ENCODE results near the gene GOLGA8K. TPM values are rescaled to one million over a fixed set of nuclear protein-coding genes. Genes with fewer than 3 reads are reported as not detected.
"Not testable (repeated sequence)": the region's sequence is repeated elsewhere in the genome, so short reads cannot be mapped to it uniquely, and the experiment has no call there.

The GOLGA8K gene
- total RNA-seq, 5 donors from 2014 or later (not counting 1 experiment from before 2014, with no cell fraction given) = 0.19 to 0.66 (median 0.49) TPM; not detected in 1

- H3K4me3 ChIP-seq (ENCODE audit: control insufficient read depth in 1 of 2, extremely low read depth in 1 of 2, low read length in 1 of 2); DNase-seq; H3K4me1 Mint-ChIP-seq; POLR2A ChIA-PET; H3K36me3 Mint-ChIP-seq; H3K27ac Mint-ChIP-seq; H3K9me3 ChIP-seq; H3K27me3 Mint-ChIP-seq; H3K27me3 ChIP-seq (replicated peaks in 1 of 2; ENCODE audit: control insufficient read depth in 2 of 2, extremely low read depth in 1 of 2, insufficient read depth in 2 of 2, low read length in 1 of 2); H3K27ac ChIP-seq (ENCODE audit: low read length); CTCF ChIA-PET; H3K36me3 ChIP-seq (ENCODE audit: control insufficient read depth in 2 of 2, extremely low read depth in 1 of 2, insufficient read depth in 1 of 2, low read length in 1 of 2); H3K9me3 Mint-ChIP-seq; H3K4me3 Mint-ChIP-seq: not testable (repeated sequence)
- peaks cover 0 to 13% of the 10 kb centered on the region in 2 experiments for H3K4me1 ChIP-seq (ENCODE audit: control insufficient read depth in 1 of 2, extremely low read depth in 1 of 2, insufficient read depth in 2 of 2, low read length in 2 of 2)
- ATAC-seq (replicated peaks in 1 of 4) = peak; percentile 32 to 48 (median 43)
- WGBS (ENCODE audit: insufficient coverage) = no CpG with 5 or more reads among the region's 1 CpG
Observed at GRCh38 chr15:32358462-32358861, 44.6 kb downstream of the GOLGA8K start.

GRCh38 chr15:32356909-32357308 lies 46.2 kb downstream of the GOLGA8K start:
- DNase-seq; H3K9me3 ChIP-seq; H3K36me3 ChIP-seq (ENCODE audit: control insufficient read depth in 2 of 2, extremely low read depth in 1 of 2, insufficient read depth in 1 of 2, low read length in 1 of 2); CTCF ChIA-PET; H3K27ac ChIP-seq (ENCODE audit: low read length); H3K27me3 Mint-ChIP-seq; ATAC-seq (replicated peaks in 1 of 4); H3K4me3 ChIP-seq (ENCODE audit: control insufficient read depth in 1 of 2, extremely low read depth in 1 of 2, low read length in 1 of 2); POLR2A ChIA-PET; H3K27me3 ChIP-seq (replicated peaks in 1 of 2; ENCODE audit: control insufficient read depth in 2 of 2, extremely low read depth in 1 of 2, insufficient read depth in 2 of 2, low read length in 1 of 2); H3K4me1 Mint-ChIP-seq; H3K27ac Mint-ChIP-seq; H3K9me3 Mint-ChIP-seq; H3K4me3 Mint-ChIP-seq; H3K36me3 Mint-ChIP-seq: not testable (repeated sequence)
- H3K4me1 ChIP-seq (ENCODE audit: control insufficient read depth in 1 of 2, extremely low read depth in 1 of 2, insufficient read depth in 2 of 2, low read length in 2 of 2) = peaks cover 0 to 13% of the 10 kb centered on the region in 2 experiments

- H3K4me1 ChIP-seq (ENCODE audit: control insufficient read depth in 1 of 2, extremely low read depth in 1 of 2, insufficient read depth in 2 of 2, low read length in 2 of 2); CTCF ChIA-PET; H3K36me3 ChIP-seq (ENCODE audit: control insufficient read depth in 2 of 2, extremely low read depth in 1 of 2, insufficient read depth in 1 of 2, low read length in 1 of 2); H3K4me3 ChIP-seq (ENCODE audit: control insufficient read depth in 1 of 2, extremely low read depth in 1 of 2, low read length in 1 of 2); H3K9me3 ChIP-seq; H3K27ac ChIP-seq (ENCODE audit: low read length); H3K9me3 Mint-ChIP-seq; H3K27me3 Mint-ChIP-seq; H3K4me1 Mint-ChIP-seq; POLR2A ChIA-PET; H3K27ac Mint-ChIP-seq; ATAC-seq (replicated peaks in 1 of 4); H3K27me3 ChIP-seq (replicated peaks in 1 of 2; ENCODE audit: control insufficient read depth in 2 of 2, extremely low read depth in 1 of 2, insufficient read depth in 2 of 2, low read length in 1 of 2); H3K36me3 Mint-ChIP-seq; H3K4me3 Mint-ChIP-seq; DNase-seq: not testable (repeated sequence)
- no CpG with 5 or more reads among the region's 7 CpGs for WGBS (ENCODE audit: insufficient coverage)
Observed at GRCh38 chr15:32352748-32353147, 50.3 kb downstream of the GOLGA8K start.

GRCh38 chr15:32350563-32351220 lies 52.4 kb downstream of the GOLGA8K start:
- DNase-seq; CTCF ChIA-PET; H3K9me3 ChIP-seq; H3K4me3 ChIP-seq (ENCODE audit: control insufficient read depth in 1 of 2, extremely low read depth in 1 of 2, low read length in 1 of 2); H3K36me3 Mint-ChIP-seq; H3K4me1 ChIP-seq (ENCODE audit: control insufficient read depth in 1 of 2, extremely low read depth in 1 of 2, insufficient read depth in 2 of 2, low read length in 2 of 2); H3K4me3 Mint-ChIP-seq; H3K27ac ChIP-seq (ENCODE audit: low read length); H3K4me1 Mint-ChIP-seq; H3K9me3 Mint-ChIP-seq; H3K27me3 Mint-ChIP-seq; H3K36me3 ChIP-seq (ENCODE audit: control insufficient read depth in 2 of 2, extremely low read depth in 1 of 2, insufficient read depth in 1 of 2, low read length in 1 of 2); POLR2A ChIA-PET; H3K27ac Mint-ChIP-seq; ATAC-seq (replicated peaks in 1 of 4); H3K27me3 ChIP-seq (replicated peaks in 1 of 2; ENCODE audit: control insufficient read depth in 2 of 2, extremely low read depth in 1 of 2, insufficient read depth in 2 of 2, low read length in 1 of 2): not testable (repeated sequence)
- WGBS (ENCODE audit: insufficient coverage) = no CpG with 5 or more reads among the region's 4 CpGs

- H3K27ac Mint-ChIP-seq; H3K4me3 ChIP-seq (ENCODE audit: control insufficient read depth in 1 of 2, extremely low read depth in 1 of 2, low read length in 1 of 2); H3K27me3 ChIP-seq (replicated peaks in 1 of 2; ENCODE audit: control insufficient read depth in 2 of 2, extremely low read depth in 1 of 2, insufficient read depth in 2 of 2, low read length in 1 of 2); H3K36me3 Mint-ChIP-seq; H3K9me3 Mint-ChIP-seq; H3K27ac ChIP-seq (ENCODE audit: low read length); POLR2A ChIA-PET; H3K4me1 Mint-ChIP-seq; CTCF ChIA-PET; H3K27me3 Mint-ChIP-seq; H3K4me1 ChIP-seq (ENCODE audit: control insufficient read depth in 1 of 2, extremely low read depth in 1 of 2, insufficient read depth in 2 of 2, low read length in 2 of 2); H3K36me3 ChIP-seq (ENCODE audit: control insufficient read depth in 2 of 2, extremely low read depth in 1 of 2, insufficient read depth in 1 of 2, low read length in 1 of 2); H3K9me3 ChIP-seq: not testable (repeated sequence)
- H3K4me3 Mint-ChIP-seq = peak overlapping the region in 1 of 3 donors; percentile 36
- DNase-seq (peak in 2 of 35 experiments; percentile 0 to 2), ATAC-seq (replicated peaks in 1 of 4) (peak in 3 of 4 experiments; percentile 16 to 30 (median 27))
- WGBS (ENCODE audit: insufficient coverage) = no CpG with 5 or more reads among the region's 31 CpGs
Observed at GRCh38 chr15:32347037-32347436, 56.1 kb downstream of the GOLGA8K start.

DNA sequence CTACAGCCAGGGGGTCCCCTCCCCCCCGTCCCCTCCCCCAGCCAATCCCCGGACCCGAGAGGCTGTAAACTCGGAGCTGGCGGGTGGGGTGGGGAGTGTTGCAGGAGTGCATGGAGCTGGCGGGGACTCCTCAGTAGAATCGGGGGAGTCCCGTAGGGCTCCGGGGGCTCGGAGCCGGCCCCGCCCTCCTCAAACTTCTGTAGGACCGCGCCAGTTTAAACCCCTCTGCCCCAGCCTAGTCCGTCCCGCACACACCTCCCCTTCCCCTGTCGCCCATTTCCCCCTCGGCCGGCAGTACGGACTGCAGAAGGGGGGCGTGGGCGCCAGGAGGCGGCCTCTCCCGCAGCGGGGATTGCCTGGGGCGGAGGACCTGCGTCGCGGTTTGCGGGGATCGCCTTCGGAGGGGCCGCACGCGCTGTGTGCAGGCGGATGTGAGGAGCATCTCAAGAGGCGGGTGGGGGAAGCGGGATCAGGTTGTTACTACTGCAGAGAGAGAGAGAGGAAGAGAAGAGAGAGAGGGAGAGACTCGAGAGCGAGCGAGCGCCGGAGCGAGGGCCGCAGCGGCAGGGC lies 57.0 kb downstream of the GOLGA8K start:
- CTCF ChIA-PET; DNase-seq; H3K36me3 Mint-ChIP-seq; H3K4me1 ChIP-seq (ENCODE audit: control insufficient read depth in 1 of 2, extremely low read depth in 1 of 2, insufficient read depth in 2 of 2, low read length in 2 of 2); H3K4me1 Mint-ChIP-seq; H3K27ac Mint-ChIP-seq; H3K27me3 Mint-ChIP-seq; H3K9me3 Mint-ChIP-seq; H3K9me3 ChIP-seq; POLR2A ChIA-PET; H3K36me3 ChIP-seq (ENCODE audit: control insufficient read depth in 2 of 2, extremely low read depth in 1 of 2, insufficient read depth in 1 of 2, low read length in 1 of 2); H3K27ac ChIP-seq (ENCODE audit: low read length); H3K4me3 ChIP-seq (ENCODE audit: control insufficient read depth in 1 of 2, extremely low read depth in 1 of 2, low read length in 1 of 2); H3K27me3 ChIP-seq (replicated peaks in 1 of 2; ENCODE audit: control insufficient read depth in 2 of 2, extremely low read depth in 1 of 2, insufficient read depth in 2 of 2, low read length in 1 of 2): not testable (repeated sequence)
- H3K4me3 Mint-ChIP-seq = peak overlapping the region in 2 of 3 donors; percentile 24 to 36
- peak; percentile 55 to 83 (median 68) for ATAC-seq (replicated peaks in 1 of 4)
- WGBS (ENCODE audit: insufficient coverage) = no CpG with 5 or more reads among the region's 46 CpGs

- H3K27ac Mint-ChIP-seq; H3K4me1 ChIP-seq (ENCODE audit: control insufficient read depth in 1 of 2, extremely low read depth in 1 of 2, insufficient read depth in 2 of 2, low read length in 2 of 2); CTCF ChIA-PET; H3K4me1 Mint-ChIP-seq; H3K9me3 Mint-ChIP-seq; H3K36me3 Mint-ChIP-seq; H3K27me3 Mint-ChIP-seq; POLR2A ChIA-PET; H3K36me3 ChIP-seq (ENCODE audit: control insufficient read depth in 2 of 2, extremely low read depth in 1 of 2, insufficient read depth in 1 of 2, low read length in 1 of 2); H3K4me3 ChIP-seq (ENCODE audit: control insufficient read depth in 1 of 2, extremely low read depth in 1 of 2, low read length in 1 of 2); H3K9me3 ChIP-seq; H3K27ac ChIP-seq (ENCODE audit: low read length); ATAC-seq (replicated peaks in 1 of 4); H3K27me3 ChIP-seq (replicated peaks in 1 of 2; ENCODE audit: control insufficient read depth in 2 of 2, extremely low read depth in 1 of 2, insufficient read depth in 2 of 2, low read length in 1 of 2): not testable (repeated sequence)
- peak in 1 of 35 experiments; percentile 0 for DNase-seq
- WGBS (ENCODE audit: insufficient coverage) = no CpG with 5 or more reads among the region's 3 CpGs
- H3K4me3 Mint-ChIP-seq = peak overlapping the region in 1 of 3 donors; percentile 53
Observed at GRCh38 chr15:32343921-32344320, 59.2 kb downstream of the GOLGA8K start.
